Glutamatergic neuron (in vitro differentiated cells): ENCODE measurements around the gene CST3. TPM values are rescaled to one million over a fixed set of nuclear protein-coding genes. Genes with fewer than 3 reads are reported as not detected.

Experiments used
- DNase-seq: peaks from one replicate; pipeline ENCODE4 v3.0.0; 2022
- H3K27ac Mint-ChIP-seq: one replicate; pipeline ENCODE4 v1.8.0; 2020; ENCODE audit warnings: mild to moderate bottlenecking, mixed read lengths, inconsistent platforms; ENCODE audit not compliant: unreplicated experiment
- H3K27me3 Mint-ChIP-seq: one replicate; pipeline ENCODE4 v1.8.0; 2020; ENCODE audit warnings: mild to moderate bottlenecking, moderate library complexity, mixed read lengths, inconsistent platforms; ENCODE audit not compliant: unreplicated experiment
- H3K36me3 Mint-ChIP-seq: one replicate; pipeline ENCODE4 v1.8.0; 2020; ENCODE audit warnings: mild to moderate bottlenecking, mixed read lengths, inconsistent platforms; ENCODE audit not compliant: unreplicated experiment
- H3K4me1 Mint-ChIP-seq: one replicate; pipeline ENCODE4 v1.8.0; 2020; ENCODE audit warnings: mild to moderate bottlenecking, low read depth, mixed read lengths, inconsistent platforms; ENCODE audit not compliant: unreplicated experiment
- H3K4me3 Mint-ChIP-seq: one replicate; pipeline ENCODE4 v1.8.0; 2020; ENCODE audit warnings: mild to moderate bottlenecking, mixed read lengths, inconsistent platforms; ENCODE audit not compliant: unreplicated experiment
- H3K9me3 Mint-ChIP-seq: one replicate; pipeline ENCODE4 v1.8.0; 2020; ENCODE audit warnings: mild to moderate bottlenecking, moderate library complexity, mixed read lengths, inconsistent platforms; ENCODE audit not compliant: unreplicated experiment
- total RNA-seq: library from RNA; stranded (reverse); fragmentation: NEBNext Ultra II Directional; extraction: Animal tissue kit (Norgen Biotek cat#: 25700); gene quantifications from one replicate; pipeline ENCODE4 v1.2.1, GENCODE V29; 2021; ENCODE audit not compliant: unreplicated experiment
- TF ChIP-seq, protein P1 (sequence below): fragments of 200-600 bp; sonication (generic); IDR thresholded peaks from one replicate; pipeline ENCODE4 v1.5.0; 2021; ENCODE audit not compliant: partially characterized antibody, unreplicated experiment

CST3 gene
- total RNA-seq, 1 donor from 2014 or later: 224 TPM

GRCh38 chr20:23644164-23644563 lies 6.4 kb upstream of the CST3 start:
- H3K36me3 Mint-ChIP-seq: peaks cover 5% of the 10 kb centered on the region
- peaks cover 21% of the 10 kb centered on the region for H3K4me1 Mint-ChIP-seq
- H3K4me3 Mint-ChIP-seq: no peak overlapping the region
- TF ChIP-seq, protein P1, sequence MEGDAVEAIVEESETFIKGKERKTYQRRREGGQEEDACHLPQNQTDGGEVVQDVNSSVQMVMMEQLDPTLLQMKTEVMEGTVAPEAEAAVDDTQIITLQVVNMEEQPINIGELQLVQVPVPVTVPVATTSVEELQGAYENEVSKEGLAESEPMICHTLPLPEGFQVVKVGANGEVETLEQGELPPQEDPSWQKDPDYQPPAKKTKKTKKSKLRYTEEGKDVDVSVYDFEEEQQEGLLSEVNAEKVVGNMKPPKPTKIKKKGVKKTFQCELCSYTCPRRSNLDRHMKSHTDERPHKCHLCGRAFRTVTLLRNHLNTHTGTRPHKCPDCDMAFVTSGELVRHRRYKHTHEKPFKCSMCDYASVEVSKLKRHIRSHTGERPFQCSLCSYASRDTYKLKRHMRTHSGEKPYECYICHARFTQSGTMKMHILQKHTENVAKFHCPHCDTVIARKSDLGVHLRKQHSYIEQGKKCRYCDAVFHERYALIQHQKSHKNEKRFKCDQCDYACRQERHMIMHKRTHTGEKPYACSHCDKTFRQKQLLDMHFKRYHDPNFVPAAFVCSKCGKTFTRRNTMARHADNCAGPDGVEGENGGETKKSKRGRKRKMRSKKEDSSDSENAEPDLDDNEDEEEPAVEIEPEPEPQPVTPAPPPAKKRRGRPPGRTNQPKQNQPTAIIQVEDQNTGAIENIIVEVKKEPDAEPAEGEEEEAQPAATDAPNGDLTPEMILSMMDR: no peak
- peaks cover 7% of the 10 kb centered on the region for H3K27me3 Mint-ChIP-seq
- H3K9me3 Mint-ChIP-seq: peaks cover 2% of the 10 kb centered on the region
- no peak for DNase-seq
- no peak overlapping the region for H3K27ac Mint-ChIP-seq

DNA sequence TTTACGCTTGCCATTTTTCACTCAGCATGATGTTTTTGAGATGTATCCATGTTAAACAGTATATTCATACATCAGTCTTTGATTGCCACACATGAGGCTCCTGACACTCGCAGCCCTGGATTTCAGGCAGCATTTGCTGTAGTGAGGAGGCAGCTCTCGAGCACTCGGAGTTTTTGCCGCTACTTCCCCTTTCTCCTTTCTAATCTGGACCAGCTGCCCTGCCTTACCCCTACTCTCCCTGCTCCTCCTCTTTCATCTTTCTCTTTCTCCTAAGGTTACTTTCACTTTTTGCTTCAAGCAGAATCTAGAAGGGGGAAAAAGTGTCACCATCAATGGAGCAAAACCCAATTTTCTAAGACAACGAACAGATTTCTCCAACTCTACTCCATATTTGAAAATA lies 5.9 kb upstream of the CST3 start:
- no peak overlapping the region for H3K27ac Mint-ChIP-seq
- H3K36me3 Mint-ChIP-seq: peaks cover 5% of the 10 kb centered on the region

GRCh38 chr20:23641936-23642751 lies 4.4 kb upstream of the CST3 start:
- peaks cover 7% of the 10 kb centered on the region for H3K27me3 Mint-ChIP-seq
- peak overlapping the region; percentile 56 for H3K27ac Mint-ChIP-seq
- peak overlapping the region; percentile 57 for H3K4me3 Mint-ChIP-seq
- peaks cover 21% of the 10 kb centered on the region for H3K4me1 Mint-ChIP-seq
- peaks cover 4% of the 10 kb centered on the region for H3K9me3 Mint-ChIP-seq
- H3K36me3 Mint-ChIP-seq: peaks cover 5% of the 10 kb centered on the region
- TF ChIP-seq, protein P1: no peak
- no peak for DNase-seq

More for the DNA sequence above, 5.9 kb upstream of the CST3 start:
- Mint-ChIP-seq H3K4me3 (no peak overlapping the region), H3K27me3 (peaks cover 7% of the 10 kb centered on the region), H3K4me1 (peaks cover 21% of the 10 kb centered on the region), H3K9me3 (peaks cover 4% of the 10 kb centered on the region)
- TF ChIP-seq, protein P1: no peak
- no peak for DNase-seq

- TF ChIP-seq, protein P1: no peak
- peaks cover 5% of the 10 kb centered on the region for H3K36me3 Mint-ChIP-seq
- H3K4me3 Mint-ChIP-seq: no peak overlapping the region
- peaks cover 30% of the 10 kb centered on the region for H3K4me1 Mint-ChIP-seq
- no peak overlapping the region for H3K27ac Mint-ChIP-seq
- peaks cover 15% of the 10 kb centered on the region for H3K27me3 Mint-ChIP-seq
- no peak for DNase-seq
- H3K9me3 Mint-ChIP-seq: peaks cover 6% of the 10 kb centered on the region
Measured at GRCh38 chr20:23640671-23641667, 3.2 kb upstream of the CST3 start.
